Measurements from ENCODE around the gene MMAB. TPM values are rescaled to one million over a fixed set of nuclear protein-coding genes. Genes with fewer than 3 reads are reported as not detected.

MMAB gene
- total and polyA plus RNA-seq, 7 donors, result 12.2 to 79.6 (median 28.9) TPM

- Histone ChIP-seq H3K4me1 (no peaks in the 10 kb centered on the region), H3K27ac (no peak overlapping the region), H3K4me3 (no peak overlapping the region), H3K27me3 (no peaks in the 10 kb centered on the region), H3K9me3 (no peaks in the 10 kb centered on the region), H3K36me3 (peaks cover 0 to 17% (median 3%) of the 10 kb centered on the region in 4 donors)
- TF ChIP-seq EP300 (IDR thresholded peaks at IDR 0.05), result no peak
- TF ChIP-seq POLR2A (IDR thresholded peaks at IDR 0.05), result no peak
- TF ChIP-seq CTCF (IDR thresholded peaks at IDR 0.05), result no peak
- no peak for TF ChIP-seq POLR2AphosphoS5 (IDR thresholded peaks at IDR 0.05)
- intact Hi-C loops (cut with DNase I), result no loop called here
- no peak for DNase-seq
- WGBS, 2 donors, result 58 to 74% methylated on average over 4 of the region's 4 CpGs
These were observed 31.9 kb downstream of the MMAB start for GRCh38 chr12:109541413-109541726.

- TF ChIP-seq POLR2A (IDR thresholded peaks at IDR 0.05) (no peak), CTCF (IDR thresholded peaks at IDR 0.05) (no peak), EP300 (IDR thresholded peaks at IDR 0.05) (no peak), POLR2AphosphoS5 (IDR thresholded peaks at IDR 0.05) (no peak)
- no peaks in the 10 kb centered on the region for H3K27me3 ChIP-seq
- no peaks in the 10 kb centered on the region for H3K4me1 ChIP-seq
- intact Hi-C loops (cut with DNase I), result no loop called here
- no peaks in the 10 kb centered on the region for H3K9me3 ChIP-seq
- no peak overlapping the region for H3K27ac ChIP-seq
- 89% methylated on average over 16 of the region's 16 CpGs for WGBS, 2 donors
- DNase-seq, result no peak
- H3K36me3 ChIP-seq, result peaks cover 0 to 24% (median 6%) of the 10 kb centered on the region in 4 donors
- no peak overlapping the region for H3K4me3 ChIP-seq
These were observed 32.5 kb downstream of the MMAB start for GRCh38 chr12:109540526-109541412.

- DNase-seq, result no peak
- H3K9me3 ChIP-seq, result no peaks in the 10 kb centered on the region
- intact Hi-C loops (cut with DNase I), result no loop called here
- no peaks in the 10 kb centered on the region for H3K27me3 ChIP-seq
- no peak for TF ChIP-seq CTCF (IDR thresholded peaks at IDR 0.05)
- no peak for TF ChIP-seq POLR2AphosphoS5 (IDR thresholded peaks at IDR 0.05)
- no peak for TF ChIP-seq EP300 (IDR thresholded peaks at IDR 0.05)
- no peak for TF ChIP-seq POLR2A (IDR thresholded peaks at IDR 0.05)
- no peaks in the 10 kb centered on the region for H3K4me1 ChIP-seq
- no peak overlapping the region for H3K4me3 ChIP-seq
- 73 to 85% methylated on average over 9 of the region's 9 CpGs for WGBS, 2 donors
- H3K27ac ChIP-seq, result no peak overlapping the region
- peaks cover 0 to 36% (median 12%) of the 10 kb centered on the region in 4 donors for H3K36me3 ChIP-seq
These were observed 33.8 kb downstream of the MMAB start for GRCh38 chr12:109539508-109539907.

- intact Hi-C loops (cut with DNase I), result no loop called here
- no peaks in the 10 kb centered on the region for H3K27me3 ChIP-seq
- H3K9me3 ChIP-seq, result no peaks in the 10 kb centered on the region
- H3K4me1 ChIP-seq, result no peaks in the 10 kb centered on the region
- no peak for TF ChIP-seq POLR2AphosphoS5 (IDR thresholded peaks at IDR 0.05)
- no peak for TF ChIP-seq POLR2A (IDR thresholded peaks at IDR 0.05)
- TF ChIP-seq CTCF (IDR thresholded peaks at IDR 0.05), result no peak
- TF ChIP-seq EP300 (IDR thresholded peaks at IDR 0.05), result no peak
- no peak for DNase-seq
- H3K27ac ChIP-seq, result no peak overlapping the region
- 87 to 88% methylated on average over 16 of the region's 16 CpGs for WGBS, 2 donors
- H3K36me3 ChIP-seq, result peaks cover under 1 to 48% (median 19%) of the 10 kb centered on the region in 4 donors
- H3K4me3 ChIP-seq, result no peak overlapping the region
These were observed 35.0 kb downstream of the MMAB start for GRCh38 chr12:109538191-109538863.
